Upper lobe of left lung (tissue), 4 donors: ENCODE measurements around the gene C1QL1.

Experiments used
- POLR2A ChIP-seq, 4 donors: fragments of 450-650 bp; IDR thresholded peaks; one replicate each; pipeline ENCODE4 v1.5.1; 2016 to 2017; ENCODE audit warnings: antibody characterized with exemption in 4 of 4, mild to moderate bottlenecking in 2 of 4
- POLR2AphosphoS5 ChIP-seq, 2 donors: sonication (generic); formaldehyde crosslinking; IDR thresholded peaks; one replicate each; pipeline ENCODE4 v1.5.1; 2017; ENCODE audit warnings: antibody characterized with exemption in 2 of 2
- TF ChIP-seq, protein P1 (sequence below), 6 experiments: fragments of 450-650 bp in 4 of 6; fragments of 200-600 bp in 2 of 6; sonication (generic) in 2 of 6; IDR thresholded peaks; one replicate each; pipeline ENCODE4 v1.5.1; 2016 to 2019; ENCODE audit warnings: antibody characterized with exemption in 6 of 6

GRCh38 chr17:44916781-44917241, 51.3 kb downstream of the C1QL1 start:
- TF ChIP-seq, protein P1, sequence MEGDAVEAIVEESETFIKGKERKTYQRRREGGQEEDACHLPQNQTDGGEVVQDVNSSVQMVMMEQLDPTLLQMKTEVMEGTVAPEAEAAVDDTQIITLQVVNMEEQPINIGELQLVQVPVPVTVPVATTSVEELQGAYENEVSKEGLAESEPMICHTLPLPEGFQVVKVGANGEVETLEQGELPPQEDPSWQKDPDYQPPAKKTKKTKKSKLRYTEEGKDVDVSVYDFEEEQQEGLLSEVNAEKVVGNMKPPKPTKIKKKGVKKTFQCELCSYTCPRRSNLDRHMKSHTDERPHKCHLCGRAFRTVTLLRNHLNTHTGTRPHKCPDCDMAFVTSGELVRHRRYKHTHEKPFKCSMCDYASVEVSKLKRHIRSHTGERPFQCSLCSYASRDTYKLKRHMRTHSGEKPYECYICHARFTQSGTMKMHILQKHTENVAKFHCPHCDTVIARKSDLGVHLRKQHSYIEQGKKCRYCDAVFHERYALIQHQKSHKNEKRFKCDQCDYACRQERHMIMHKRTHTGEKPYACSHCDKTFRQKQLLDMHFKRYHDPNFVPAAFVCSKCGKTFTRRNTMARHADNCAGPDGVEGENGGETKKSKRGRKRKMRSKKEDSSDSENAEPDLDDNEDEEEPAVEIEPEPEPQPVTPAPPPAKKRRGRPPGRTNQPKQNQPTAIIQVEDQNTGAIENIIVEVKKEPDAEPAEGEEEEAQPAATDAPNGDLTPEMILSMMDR (IDR thresholded peaks at IDR 0.05), result no peak
- TF ChIP-seq POLR2A (IDR thresholded peaks at IDR 0.05), result no peak
- no peak for TF ChIP-seq POLR2AphosphoS5 (IDR thresholded peaks at IDR 0.05)
